C4-2B (cell line): Measurements from ENCODE around the gene SZT2.

Experiments
- H3K27ac ChIP-seq: fragments of 450-650 bp; 2 replicates; pipeline ENCODE4 v1.5.1; 2017
- CTCF ChIP-seq: fragments of 450-650 bp; conservative IDR thresholded peaks from 2 replicates; pipeline ENCODE4 v1.5.1; 2017; ENCODE audit warnings: mild to moderate bottlenecking
- ZFX ChIP-seq: fragments of 450-650 bp; IDR thresholded peaks from 2 replicates; pipeline ENCODE4 v1.6.1; 2017

SZT2 gene

GRCh38 chr1:43419627-43420425, 30.1 kb downstream of the SZT2 start:
- no peak overlapping the region for H3K27ac ChIP-seq
- no peak for TF ChIP-seq ZFX
- TF ChIP-seq CTCF: no peak

GRCh38 chr1:43420874-43421273, 31.2 kb downstream of the SZT2 start:
- TF ChIP-seq ZFX (no peak), CTCF (no peak)
- H3K27ac ChIP-seq: no peak overlapping the region

GRCh38 chr1:43421396-43421795, 31.7 kb downstream of the SZT2 start:
- no peak overlapping the region for H3K27ac ChIP-seq
- TF ChIP-seq ZFX: no peak
- no peak for TF ChIP-seq CTCF

- no peak for TF ChIP-seq ZFX
- no peak for TF ChIP-seq CTCF
- no peak overlapping the region for H3K27ac ChIP-seq
Measured at GRCh38 chr1:43421976-43422750, 32.5 kb downstream of the SZT2 start.

GRCh38 chr1:43422995-43423671, 33.4 kb downstream of the SZT2 start:
- TF ChIP-seq CTCF (no peak), ZFX (no peak)
- no peak overlapping the region for H3K27ac ChIP-seq

GRCh38 chr1:43423672-43424550, 34.2 kb downstream of the SZT2 start:
- no peak for TF ChIP-seq CTCF
- TF ChIP-seq ZFX: no peak
- no peak overlapping the region for H3K27ac ChIP-seq
